NB4 (cell line): ENCODE data around the gene GYPE.
"Not testable (repeated sequence)": the region's sequence is repeated elsewhere in the genome, so short reads cannot be mapped to it uniquely, and the experiment has no call there.

Experiments used
- CTCF ChIP-seq: IDR thresholded peaks from one replicate; pipeline ENCODE4 v1.5.1; 2012; ENCODE audit warnings: low read depth, low read length
- MYC ChIP-seq: IDR thresholded peaks from 2 replicates; pipeline ENCODE4 v1.6.1; 2011; ENCODE audit warnings: low read depth, low read length
- POLR2A ChIP-seq: IDR thresholded peaks from 2 replicates; pipeline ENCODE4 v1.6.1; 2011; ENCODE audit warnings: mild to moderate bottlenecking; ENCODE audit not compliant: insufficient read length; ENCODE audit errors: extremely low read depth
- TF ChIP-seq, protein P1 (sequence below): IDR thresholded peaks from 2 replicates; pipeline ENCODE4 v1.6.1; 2011; ENCODE audit warnings: low read depth, low read length

DNA sequence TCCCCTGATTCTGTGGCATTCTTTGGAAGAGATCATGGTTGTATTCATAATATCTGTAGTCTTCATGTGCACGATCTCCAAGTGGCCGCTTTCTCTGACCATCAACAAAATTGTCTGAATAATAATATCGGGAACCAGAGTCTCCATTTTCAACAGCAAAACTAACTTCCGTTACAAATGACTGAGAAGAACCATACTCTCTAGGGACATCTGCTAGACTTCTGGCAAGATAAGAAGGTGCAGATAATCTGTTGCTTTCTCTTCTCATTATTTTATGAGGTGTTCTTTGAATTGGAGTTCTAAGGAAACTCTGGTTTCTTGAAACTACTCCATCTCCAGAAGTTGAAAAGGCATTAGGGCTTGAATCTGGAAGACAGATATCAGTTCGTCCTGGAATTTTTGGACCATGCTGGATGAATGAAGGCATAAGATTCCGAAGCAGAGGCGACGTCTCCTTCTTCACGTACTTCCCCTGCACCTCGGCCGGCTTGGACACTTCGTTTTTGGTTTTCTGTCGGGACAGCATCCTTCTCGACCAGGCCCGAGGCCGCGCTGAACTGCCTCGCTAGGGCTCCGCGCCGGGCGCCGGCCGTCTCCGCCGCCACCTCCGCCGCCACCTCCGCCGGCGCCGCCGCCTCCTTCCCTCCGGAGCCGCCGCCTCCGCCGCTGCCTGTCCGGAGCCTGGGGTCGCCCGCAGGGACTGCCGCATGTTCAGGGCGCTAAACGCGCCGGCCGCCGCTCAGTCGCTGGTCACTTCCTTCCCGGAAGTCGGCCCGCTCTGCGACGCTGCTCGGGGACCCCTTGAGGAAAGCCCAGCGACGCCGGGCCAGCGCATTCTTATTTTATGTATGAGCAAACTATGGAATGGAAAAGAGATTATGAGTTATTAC lies 6.4 kb upstream of the GYPE start:
- not testable (repeated sequence) for TF ChIP-seq CTCF, POLR2A, MYC
- TF ChIP-seq, protein P1, sequence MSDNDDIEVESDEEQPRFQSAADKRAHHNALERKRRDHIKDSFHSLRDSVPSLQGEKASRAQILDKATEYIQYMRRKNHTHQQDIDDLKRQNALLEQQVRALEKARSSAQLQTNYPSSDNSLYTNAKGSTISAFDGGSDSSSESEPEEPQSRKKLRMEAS, result not testable (repeated sequence)
